Panc1 (cell line): ENCODE measurements around the gene PRPH. TPM values are rescaled to one million over a fixed set of nuclear protein-coding genes. Genes with fewer than 3 reads are reported as not detected.
A peak's percentile ranks its signal among the peaks of the same experiment; 100 is the strongest.
"Not testable (repeated sequence)": the region's sequence is repeated elsewhere in the genome, so short reads cannot be mapped to it uniquely, and the experiment has no call there.

ENCODE experiments used
- ATAC-seq: fragments of 200-7000 bp; cut with Tn5 transposase; 2 replicates; pipeline ENCODE4 v1.9.1; 2020; ENCODE audit warnings: mild to moderate bottlenecking, moderate library complexity
- BruUV-seq: library from RNA; stranded (reverse); fragments of 400-500 nt; replicated peaks from 2 replicates; lab custom pipeline; 2021; lab: Mats Ljungman, UMichigan
- CTCF ChIA-PET: fragments of 300-600 bp; sonication (Branson Sonifier 250); formaldehyde crosslinking; loops from one replicate; lab custom pipeline; 2022; ENCODE audit warnings: antibody characterized with exemption; lab: Charles Lee
- POLR2A ChIA-PET: fragments of 300-600 bp; sonication (Branson Sonifier 250); formaldehyde crosslinking; loops from one replicate; lab custom pipeline; 2022; ENCODE audit warnings: antibody characterized with exemption; lab: Charles Lee
- DNase-seq: peaks from one replicate; pipeline ENCODE4 v3.0.0-alpha.2; 2010; ENCODE audit warnings: low read depth, low spot score
- H3K27ac ChIP-seq: 2 replicates; pipeline ENCODE4 v1.5.1; 2011; ENCODE audit warnings: mild to moderate bottlenecking, low read length, inconsistent platforms
- H3K27me3 ChIP-seq: fragments of 200-500 bp; sonication (Bioruptor generic); 2 replicates; pipeline ENCODE4 v1.6.0; 2014; ENCODE audit warnings: low read length, inconsistent platforms; ENCODE audit not compliant: control insufficient read depth, insufficient read depth
- H3K36me3 ChIP-seq: fragments of 200-500 bp; sonication (Bioruptor generic); 2 replicates; pipeline ENCODE4 v1.5.1; 2014; ENCODE audit warnings: inconsistent platforms, mild to moderate bottlenecking, low read length, moderate library complexity; ENCODE audit not compliant: control insufficient read depth, insufficient read depth
- H3K4me1 ChIP-seq: 2 replicates; pipeline ENCODE4 v1.5.1; 2011; ENCODE audit warnings: inconsistent platforms, mild to moderate bottlenecking, low read length, moderate library complexity; ENCODE audit not compliant: control insufficient read depth, insufficient read depth
- H3K4me3 ChIP-seq, 2 experiments: 2 replicates each; pipeline ENCODE4 v1.5.1; 2011 to 2012; ENCODE audit warnings: low read depth in 2 of 2, low read length in 2 of 2, mild to moderate bottlenecking in 2 of 2, inconsistent platforms in 1 of 2, moderate library complexity in 1 of 2
- H3K9me3 ChIP-seq: fragments of 200-500 bp; sonication (Bioruptor generic); 2 replicates; pipeline ENCODE4 v1.5.1; 2014; ENCODE audit warnings: low read depth, mild to moderate bottlenecking, inconsistent platforms, low read length, moderate library complexity; ENCODE audit not compliant: control insufficient read depth, insufficient read depth
- POLR2AphosphoS5 ChIP-seq: IDR thresholded peaks from 2 replicates; pipeline ENCODE4 v1.6.1; 2012; ENCODE audit warnings: mild to moderate bottlenecking, low read depth, low read length, moderate library complexity
- REST ChIP-seq, 2 experiments: IDR thresholded peaks; 2 replicates each; pipeline ENCODE4 v1.6.1; 2011 to 2012; ENCODE audit warnings: low read depth in 2 of 2, control low read depth in 1 of 2, low read length in 1 of 2, mild to moderate bottlenecking in 1 of 2, moderate library complexity in 1 of 2; ENCODE audit not compliant: insufficient read depth in 1 of 2
- SIN3A ChIP-seq: IDR thresholded peaks from 2 replicates; pipeline ENCODE4 v1.6.1; 2012; ENCODE audit warnings: low read depth, mild to moderate bottlenecking, low read length, moderate library complexity, borderline replicate concordance; ENCODE audit not compliant: insufficient read depth
- TCF7L2 ChIP-seq: IDR thresholded peaks from 2 replicates; pipeline ENCODE4 v1.6.1; 2011; ENCODE audit warnings: mild to moderate bottlenecking, low read depth, low read length, inconsistent platforms
- in situ Hi-C: cut with HindIII; loops from 2 replicates; pipeline ENCODE4 v1.10.0; 2016; ENCODE audit warnings: low sequenced_read_pairs, low pct_unique_long_range_greater_than_20kb
- intact Hi-C: fragments of 100-400 bp; cut with micrococcal nuclease; formaldehyde crosslinking; loops from one replicate; pipeline ENCODE4 v1.10.0; 2022; ENCODE audit not compliant: unreplicated experiment
- total RNA-seq: library from RNA; stranded (reverse); gene quantifications from one replicate; pipeline ENCODE4 v1.2.1, GENCODE V29; 2021; ENCODE audit not compliant: unreplicated experiment
- TF ChIP-seq, protein P1 (sequence below): fragments of 450-650 bp; IDR thresholded peaks from 2 replicates; pipeline ENCODE4 v1.5.1; 2017; ENCODE audit warnings: mild to moderate bottlenecking

PRPH gene
- total RNA-seq, 1 experiment from 2014 or later: 0.39 TPM

DNA sequence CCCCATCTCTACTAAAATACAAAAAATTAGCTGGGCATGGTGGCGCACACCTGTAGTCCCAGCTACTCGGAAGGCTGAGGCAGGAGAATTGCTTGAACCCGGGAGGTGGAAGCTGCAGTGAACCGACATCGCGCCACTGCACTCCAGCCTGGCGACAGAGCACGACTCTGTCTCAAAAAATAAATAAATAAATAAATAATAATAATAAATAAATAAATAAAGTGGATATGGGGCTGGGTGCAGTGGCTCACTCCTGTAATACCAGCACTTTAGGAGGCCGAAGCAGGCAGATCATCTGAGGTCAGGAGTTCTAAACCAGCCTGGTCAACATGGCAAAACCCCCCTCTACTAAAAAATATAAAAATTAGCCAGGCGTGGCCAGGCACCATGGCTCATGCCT is 22.2 kb downstream of the PRPH start:
- POLR2A ChIA-PET, intact Hi-C loops, in situ Hi-C loops, BruUV-seq, ATAC-seq, H3K4me3 ChIP-seq, DNase-seq, H3K27me3 ChIP-seq, CTCF ChIA-PET, H3K9me3 ChIP-seq, H3K4me1 ChIP-seq, H3K36me3 ChIP-seq, H3K27ac ChIP-seq: not testable (repeated sequence)

DNA sequence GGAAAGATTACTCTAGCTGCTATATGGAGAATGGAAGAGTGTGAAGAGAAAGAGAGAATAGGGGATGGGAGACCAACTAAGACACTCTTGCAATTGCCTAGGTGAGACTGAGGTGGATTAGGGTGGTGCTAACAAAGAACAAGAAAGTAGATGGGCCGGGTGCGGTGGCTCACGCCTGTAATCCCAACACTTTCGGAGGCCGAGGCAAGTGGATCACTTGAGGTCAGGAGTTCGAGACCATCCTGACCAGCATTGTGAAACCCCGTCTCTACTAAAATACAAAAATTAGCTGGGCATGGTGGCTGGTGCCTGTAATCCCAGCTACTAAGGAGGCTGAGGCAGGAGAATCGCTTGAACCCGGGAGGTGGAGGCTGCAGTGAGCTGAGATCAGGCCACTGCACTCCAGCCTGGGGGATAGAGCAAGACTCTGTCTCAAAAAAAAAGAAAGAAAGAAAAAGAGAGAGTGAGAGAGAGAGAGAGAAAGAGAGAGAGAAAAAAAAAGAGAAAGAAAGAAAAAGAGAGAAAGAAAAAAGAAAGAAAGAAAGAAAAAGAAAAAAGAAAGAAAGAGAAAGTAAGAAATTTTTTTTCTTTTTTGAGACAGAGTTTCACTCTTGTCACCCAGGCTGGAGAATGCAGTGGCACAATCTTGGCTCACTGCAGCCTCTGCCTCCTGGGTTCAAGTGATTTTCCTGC is 25.6 kb downstream of the PRPH start:
- in situ Hi-C loops, H3K36me3 ChIP-seq, POLR2A ChIA-PET, intact Hi-C loops, H3K4me1 ChIP-seq, ATAC-seq, H3K27ac ChIP-seq, H3K27me3 ChIP-seq, H3K9me3 ChIP-seq, H3K4me3 ChIP-seq, DNase-seq, BruUV-seq: not testable (repeated sequence)
- CTCF ChIA-PET: interaction anchor here (0.6 kb wide), 1 partner anchor 17 kb away, joined by 9 read pairs; no protein-coding TSS in a partner anchor

DNA sequence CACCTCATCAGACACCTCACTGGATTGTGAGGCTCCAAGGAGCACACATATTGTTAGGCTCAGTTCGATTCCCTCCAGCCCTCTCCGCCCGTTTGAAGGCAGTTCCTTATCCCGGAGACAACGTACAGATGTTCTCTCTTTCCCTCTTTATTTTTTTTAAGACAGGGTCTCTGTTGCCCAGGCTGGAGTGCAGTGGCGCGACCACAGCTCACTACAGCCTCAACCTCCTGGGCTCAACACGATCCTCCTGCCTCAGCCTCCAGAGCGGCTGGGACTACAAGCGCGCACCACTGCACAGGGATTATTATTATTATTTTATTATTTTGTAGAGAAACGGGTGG is 27.4 kb downstream of the PRPH start:
- Histone ChIP-seq H3K9me3 (no peaks in the 10 kb centered on the region), H3K27me3 (no peaks in the 10 kb centered on the region), H3K4me3 (peak overlapping the region; percentile 82 to 98), H3K4me1 (peaks cover 5% of the 10 kb centered on the region; the same call in 1 of the 2 replicates), H3K27ac (peak overlapping the region; percentile 90), H3K36me3 (peaks cover 9% of the 10 kb centered on the region)
- ChIA-PET CTCF (interaction anchor here (1.0 to 2.7 kb wide), 5 partner anchors 9 to 25 kb away, joined by 3 to 11 read pairs (median 3); no protein-coding TSS in a partner anchor), POLR2A (interaction anchor here (0.5 kb wide), 1 partner anchor 45 kb away, joined by 5 read pairs; the partner anchor contains the start of gene SPATS2)
- no peak for DNase-seq
- BruUV-seq: TSS peak; percentile 98
- in situ Hi-C loops (no loop called here), intact Hi-C loops (no loop called here)
- no peak for TF ChIP-seq POLR2AphosphoS5
- TF ChIP-seq SIN3A: no peak
- TF ChIP-seq, protein P1, sequence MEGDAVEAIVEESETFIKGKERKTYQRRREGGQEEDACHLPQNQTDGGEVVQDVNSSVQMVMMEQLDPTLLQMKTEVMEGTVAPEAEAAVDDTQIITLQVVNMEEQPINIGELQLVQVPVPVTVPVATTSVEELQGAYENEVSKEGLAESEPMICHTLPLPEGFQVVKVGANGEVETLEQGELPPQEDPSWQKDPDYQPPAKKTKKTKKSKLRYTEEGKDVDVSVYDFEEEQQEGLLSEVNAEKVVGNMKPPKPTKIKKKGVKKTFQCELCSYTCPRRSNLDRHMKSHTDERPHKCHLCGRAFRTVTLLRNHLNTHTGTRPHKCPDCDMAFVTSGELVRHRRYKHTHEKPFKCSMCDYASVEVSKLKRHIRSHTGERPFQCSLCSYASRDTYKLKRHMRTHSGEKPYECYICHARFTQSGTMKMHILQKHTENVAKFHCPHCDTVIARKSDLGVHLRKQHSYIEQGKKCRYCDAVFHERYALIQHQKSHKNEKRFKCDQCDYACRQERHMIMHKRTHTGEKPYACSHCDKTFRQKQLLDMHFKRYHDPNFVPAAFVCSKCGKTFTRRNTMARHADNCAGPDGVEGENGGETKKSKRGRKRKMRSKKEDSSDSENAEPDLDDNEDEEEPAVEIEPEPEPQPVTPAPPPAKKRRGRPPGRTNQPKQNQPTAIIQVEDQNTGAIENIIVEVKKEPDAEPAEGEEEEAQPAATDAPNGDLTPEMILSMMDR: no peak
- TF ChIP-seq REST (IDR thresholded peaks at IDR 0.05; ENCODE audit: insufficient read depth in 1 of 2, low read depth in 2 of 2, low read length in 1 of 2): no peak
- no peak for TF ChIP-seq TCF7L2
- no peak; the same call in 1 of the 2 replicates for ATAC-seq
